Measurements from ENCODE around the gene QRICH2. TPM values are rescaled to one million over a fixed set of nuclear protein-coding genes. Genes with fewer than 3 reads are reported as not detected.

The QRICH2 gene
- polyA plus RNA-seq, 3 donors: 6.2 to 9.5 (median 7.4) TPM

GRCh38 chr17:76281573-76282371, 26.3 kb downstream of the QRICH2 start:
- DNase-seq (ENCODE audit: extremely low read depth in 1 of 11, low read depth in 9 of 11, low spot score in 4 of 11): no peak

- DNase-seq (ENCODE audit: extremely low read depth in 1 of 11, low read depth in 9 of 11, low spot score in 4 of 11): no peak
These were observed 27.4 kb downstream of the QRICH2 start for GRCh38 chr17:76280650-76281049.

- DNase-seq (ENCODE audit: extremely low read depth in 1 of 11, low read depth in 9 of 11, low spot score in 4 of 11): no peak
These were observed 28.3 kb downstream of the QRICH2 start for GRCh38 chr17:76279742-76280287.

GRCh38 chr17:76278952-76279741, 28.9 kb downstream of the QRICH2 start:
- peak in 7 of 11 donors; percentile 67 to 80 (median 74) for DNase-seq (ENCODE audit: extremely low read depth in 1 of 11, low read depth in 9 of 11, low spot score in 4 of 11)

GRCh38 chr17:76278268-76278908, 29.7 kb downstream of the QRICH2 start:
- DNase-seq (ENCODE audit: extremely low read depth in 1 of 11, low read depth in 9 of 11, low spot score in 4 of 11): no peak

- no peak for DNase-seq (ENCODE audit: extremely low read depth in 1 of 11, low read depth in 9 of 11, low spot score in 4 of 11)
These were observed 30.5 kb downstream of the QRICH2 start for GRCh38 chr17:76277300-76278267.

- no peak for DNase-seq (ENCODE audit: extremely low read depth in 1 of 11, low read depth in 9 of 11, low spot score in 4 of 11)
These were observed 31.4 kb downstream of the QRICH2 start for GRCh38 chr17:76276461-76277299.

- no peak for DNase-seq (ENCODE audit: extremely low read depth in 1 of 11, low read depth in 9 of 11, low spot score in 4 of 11)
These were observed 32.0 kb downstream of the QRICH2 start for GRCh38 chr17:76276069-76276431.

- DNase-seq (ENCODE audit: extremely low read depth in 1 of 11, low read depth in 9 of 11, low spot score in 4 of 11): no peak
These were observed 32.6 kb downstream of the QRICH2 start for GRCh38 chr17:76275382-76276068.

GRCh38 chr17:76274112-76274956, 33.7 kb downstream of the QRICH2 start:
- DNase-seq (ENCODE audit: extremely low read depth in 1 of 11, low read depth in 9 of 11, low spot score in 4 of 11): no peak

- DNase-seq (ENCODE audit: extremely low read depth in 1 of 11, low read depth in 9 of 11, low spot score in 4 of 11): no peak
These were observed 34.5 kb downstream of the QRICH2 start for GRCh38 chr17:76273445-76274111.

- DNase-seq (ENCODE audit: extremely low read depth in 1 of 11, low read depth in 9 of 11, low spot score in 4 of 11): no peak
These were observed 35.3 kb downstream of the QRICH2 start for GRCh38 chr17:76272541-76273444.

- peak in 4 of 11 donors; percentile 54 to 63 (median 58) for DNase-seq (ENCODE audit: extremely low read depth in 1 of 11, low read depth in 9 of 11, low spot score in 4 of 11)
These were observed 36.2 kb downstream of the QRICH2 start for GRCh38 chr17:76271669-76272540.

Data from renal cortex interstitium (tissue), 11 donors.